ENCODE measurements around the gene GBX1.
A peak's percentile ranks its signal among the peaks of the same experiment; 100 is the strongest.

The GBX1 gene

DNA sequence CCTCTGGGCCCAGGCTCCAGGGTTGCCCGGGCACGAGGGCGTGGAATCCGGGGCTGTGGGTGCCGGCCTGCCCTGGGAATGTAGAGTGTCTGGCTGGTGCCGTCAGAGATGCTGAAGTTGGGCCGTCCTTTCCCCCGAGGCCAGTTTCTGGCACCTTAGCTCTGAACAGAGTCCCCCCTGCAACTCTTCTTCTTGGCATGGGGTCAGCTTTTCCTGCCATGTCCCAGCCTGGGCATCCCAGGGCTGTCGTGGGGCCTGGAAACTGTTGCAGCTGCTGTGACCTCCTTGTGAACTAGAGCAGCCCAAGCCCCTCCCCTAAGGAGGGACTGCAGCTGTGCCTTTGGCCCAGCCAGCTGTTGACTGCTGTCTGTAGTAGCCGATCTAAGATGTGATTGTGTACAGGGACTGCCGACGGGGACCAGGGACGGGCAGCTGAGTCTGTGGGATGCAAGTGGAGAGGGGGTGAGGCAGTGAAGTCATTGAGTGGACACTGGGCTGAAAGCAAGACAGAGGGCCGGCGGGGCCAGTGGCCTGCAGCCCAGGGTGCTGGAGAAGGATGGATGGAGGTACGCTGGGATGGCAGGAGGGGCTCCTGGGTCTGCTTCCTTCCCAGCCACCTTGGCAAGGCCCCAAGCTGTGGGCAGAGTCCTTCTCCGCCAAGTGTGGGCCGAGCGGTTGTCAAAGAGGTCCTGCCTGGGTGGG is 35.8 kb downstream of the GBX1 start:
- intact Hi-C loops (cut with DNase I): no loop called here
- peak; percentile 37 to 97 (median 66) for DNase-seq

DNA sequence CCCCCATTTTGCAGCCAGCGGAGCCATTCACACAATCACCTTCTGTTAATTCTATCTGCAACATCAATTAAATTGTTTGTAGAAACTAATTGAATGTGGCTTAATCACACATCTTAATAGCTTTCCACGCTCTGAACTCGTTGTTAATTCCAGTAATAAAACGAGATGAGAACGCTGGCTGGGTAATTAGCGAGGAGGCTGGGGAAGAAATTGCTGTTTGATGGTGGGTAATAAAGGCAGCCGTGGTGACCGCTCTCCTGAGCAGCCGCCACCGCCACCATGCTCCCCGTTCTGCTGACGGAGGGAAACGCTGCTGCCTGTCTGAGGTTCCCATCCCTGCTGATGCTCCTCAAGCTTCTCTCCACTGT is 36.3 kb downstream of the GBX1 start:
- DNase-seq: peak in 1 of 10 donors; percentile 9
- intact Hi-C loops (cut with DNase I): no loop called here

DNA sequence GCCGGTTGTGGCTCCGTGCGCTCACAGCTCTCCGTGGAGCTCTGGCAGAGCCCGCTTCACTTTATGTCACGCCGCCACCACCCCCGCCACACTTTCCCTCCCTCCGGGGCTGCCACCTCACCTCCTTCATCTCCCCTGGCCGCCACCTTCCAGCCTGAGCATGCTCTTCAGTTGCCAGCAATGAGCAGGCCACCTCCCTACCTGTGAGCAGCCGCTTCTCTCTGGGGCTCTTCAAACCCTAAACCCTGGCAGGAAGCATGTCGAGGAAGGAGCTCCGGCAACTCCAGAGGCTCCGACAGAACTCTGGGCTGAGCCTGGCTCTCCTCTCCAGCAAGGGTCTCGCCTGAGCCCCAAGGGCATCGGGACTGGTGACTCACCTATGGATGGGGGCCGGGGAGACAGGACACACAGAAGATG is 36.7 kb downstream of the GBX1 start:
- intact Hi-C loops (cut with DNase I): no loop called here
- peak in 2 of 10 donors; percentile 80 to 82 for DNase-seq

DNA sequence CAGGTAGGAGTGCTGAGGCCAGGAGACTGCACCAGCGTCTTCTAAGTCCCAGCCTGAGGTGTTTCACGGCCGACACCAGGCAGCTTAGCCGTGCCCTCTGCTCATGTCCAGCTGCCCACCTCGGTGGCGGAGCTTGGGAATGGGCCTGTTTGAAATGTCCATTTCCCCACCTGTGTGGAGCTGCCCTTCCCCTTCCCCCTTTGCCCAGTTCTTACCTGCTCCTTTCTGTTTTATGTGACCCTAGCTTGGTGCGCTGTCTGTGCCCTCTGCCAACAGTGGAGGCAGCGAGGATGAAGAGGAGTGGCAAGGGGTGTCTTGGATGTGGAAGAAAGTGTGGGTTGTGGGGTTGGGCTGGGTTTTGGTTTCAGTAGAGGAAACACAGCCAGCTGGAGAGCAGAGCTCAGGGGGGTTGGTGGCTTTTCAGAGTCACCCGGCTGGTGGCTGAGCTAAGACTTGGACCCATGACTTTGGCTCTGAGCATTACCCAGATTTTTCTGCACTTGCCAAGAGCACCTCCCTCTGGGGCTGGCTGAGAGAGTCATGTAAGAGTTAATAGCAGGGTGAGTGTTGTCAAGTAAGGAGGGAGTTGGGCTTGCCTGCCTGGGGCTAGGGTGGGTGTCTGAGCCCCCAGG is 37.4 kb downstream of the GBX1 start:
- intact Hi-C loops (cut with DNase I): loop anchor here (10.0 kb wide), 1 partner anchor 175 kb away; no protein-coding TSS in a partner anchor
- peak in 2 of 10 donors; percentile 32 to 61 for DNase-seq

DNA sequence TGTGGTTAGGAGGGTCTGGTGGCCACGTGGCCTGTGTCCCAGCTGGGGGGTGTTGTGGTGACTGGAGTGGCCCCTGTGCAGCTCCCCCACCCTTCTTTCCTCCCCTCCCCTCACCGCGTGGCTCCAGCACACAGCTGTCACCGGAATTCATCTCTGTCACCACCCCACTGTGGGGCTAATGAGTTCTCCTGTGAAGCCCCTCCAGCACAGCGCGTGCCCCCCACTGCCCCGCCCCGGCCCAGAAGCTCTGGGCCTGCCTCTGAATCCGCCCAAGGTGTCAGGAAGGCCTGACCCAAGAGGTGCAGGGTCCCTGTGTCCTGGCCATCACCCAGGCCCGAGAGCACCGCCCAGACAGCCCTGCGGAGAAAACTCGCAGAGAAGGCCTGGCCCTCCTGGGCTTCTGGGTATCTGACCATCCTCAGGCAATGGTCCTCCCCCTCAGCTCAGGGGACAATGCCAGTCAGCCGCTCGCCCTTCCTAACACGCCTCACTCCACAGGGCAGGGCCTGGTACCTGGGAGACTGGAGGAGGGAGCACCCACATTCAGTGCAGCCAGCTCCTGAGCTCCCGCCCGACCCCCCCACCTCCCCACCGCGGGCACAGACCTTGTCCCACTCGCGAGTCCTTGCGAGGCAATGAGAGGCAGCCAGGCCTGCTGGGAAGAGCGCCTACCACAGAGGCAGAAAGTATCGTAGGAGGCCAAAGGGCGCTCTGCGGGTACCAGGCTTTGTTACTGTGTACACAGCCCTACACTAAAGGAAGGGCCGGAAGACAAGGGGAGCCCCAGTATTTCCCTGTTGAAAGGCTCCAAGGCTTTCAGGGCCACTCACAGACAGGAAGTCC is 38.2 kb downstream of the GBX1 start:
- no peak for DNase-seq
- intact Hi-C loops (cut with DNase I): loop anchor here (10.0 kb wide), 1 partner anchor 175 kb away; no protein-coding TSS in a partner anchor

DNA sequence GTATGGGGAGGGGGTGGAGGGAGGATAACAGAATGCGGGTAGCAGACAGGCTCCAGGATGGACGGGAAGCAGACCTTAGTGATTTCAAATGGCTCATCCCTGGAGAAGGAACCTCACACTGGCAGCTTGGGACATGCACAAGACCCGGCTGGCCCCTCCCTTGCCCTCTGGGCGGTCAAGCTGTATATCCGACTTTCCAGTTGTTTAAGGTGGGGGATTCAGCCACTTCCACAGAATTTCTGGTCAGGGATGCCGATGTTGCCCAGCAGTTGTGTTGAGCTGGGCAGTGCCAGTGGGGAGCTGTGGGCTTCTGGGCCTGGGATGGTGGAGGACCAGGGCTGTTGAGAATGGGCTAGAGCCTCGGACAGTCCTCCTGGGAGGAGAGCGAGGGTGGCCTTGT is 38.8 kb downstream of the GBX1 start:
- intact Hi-C loops (cut with DNase I): loop anchor here (10.0 kb wide), 1 partner anchor 176 kb away; no protein-coding TSS in a partner anchor
- peak in 1 of 10 donors; percentile 59 for DNase-seq

DNA sequence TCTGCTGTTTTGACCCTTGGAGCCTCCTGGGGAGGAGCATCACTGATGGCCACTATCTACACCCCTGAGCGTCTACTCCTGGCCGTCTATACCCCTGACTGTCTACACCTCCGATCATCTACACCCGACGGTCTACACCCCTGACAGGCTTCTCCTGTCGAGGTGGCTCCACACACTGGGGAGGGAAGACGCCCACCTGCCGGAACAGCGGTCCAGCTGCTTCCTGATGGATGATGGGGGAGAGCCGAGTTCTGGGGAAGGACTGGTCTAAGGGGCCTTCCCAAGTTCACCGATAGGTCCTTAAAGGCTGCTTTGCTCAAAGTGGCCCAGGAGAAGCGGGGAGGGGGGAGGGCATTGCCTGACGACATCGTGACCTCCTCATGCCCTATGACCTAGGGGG is 39.4 kb downstream of the GBX1 start:
- intact Hi-C loops (cut with DNase I): loop anchor here (10.0 kb wide), 1 partner anchor 177 kb away; no protein-coding TSS in a partner anchor

DNA sequence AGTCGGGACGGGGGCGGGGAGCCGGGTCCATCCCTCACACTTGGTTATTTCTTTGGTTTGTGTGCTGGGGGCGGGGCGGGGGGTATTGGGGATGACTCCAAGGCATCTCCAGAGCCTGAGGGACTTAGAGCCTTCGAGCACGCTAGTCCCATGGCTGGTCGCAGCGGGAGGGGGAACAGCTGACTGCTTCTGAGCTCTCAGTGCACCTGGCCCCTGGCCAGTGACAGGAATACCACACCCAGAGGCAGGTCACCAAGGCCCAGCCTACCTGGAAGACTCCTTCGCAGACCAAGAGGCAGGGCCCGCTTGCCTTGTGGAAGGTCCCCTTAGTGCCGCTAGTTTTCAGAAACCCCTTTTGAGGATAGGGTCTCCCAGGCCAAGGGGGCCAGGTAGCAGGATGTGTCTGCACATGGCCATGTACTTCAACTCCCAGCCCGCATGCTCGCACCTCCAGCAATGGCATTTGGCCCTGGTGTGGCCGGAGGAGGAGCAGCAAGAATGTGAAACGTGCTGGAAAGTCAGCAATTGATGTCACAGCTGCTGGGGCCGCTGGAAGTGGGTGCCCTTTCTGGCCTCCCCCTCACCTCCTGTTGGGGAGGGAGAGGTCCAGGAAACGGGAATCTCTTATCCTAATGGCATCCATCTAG is 40.9 kb downstream of the GBX1 start:
- DNase-seq: peak in 1 of 10 donors; percentile 79
- intact Hi-C loops (cut with DNase I): loop anchor here (10.0 kb wide), 1 partner anchor 178 kb away; no protein-coding TSS in a partner anchor

More for the DNA sequence above, 39.4 kb downstream of the GBX1 start:
- peak in 2 of 10 donors; percentile 47 to 67 for DNase-seq

DNA sequence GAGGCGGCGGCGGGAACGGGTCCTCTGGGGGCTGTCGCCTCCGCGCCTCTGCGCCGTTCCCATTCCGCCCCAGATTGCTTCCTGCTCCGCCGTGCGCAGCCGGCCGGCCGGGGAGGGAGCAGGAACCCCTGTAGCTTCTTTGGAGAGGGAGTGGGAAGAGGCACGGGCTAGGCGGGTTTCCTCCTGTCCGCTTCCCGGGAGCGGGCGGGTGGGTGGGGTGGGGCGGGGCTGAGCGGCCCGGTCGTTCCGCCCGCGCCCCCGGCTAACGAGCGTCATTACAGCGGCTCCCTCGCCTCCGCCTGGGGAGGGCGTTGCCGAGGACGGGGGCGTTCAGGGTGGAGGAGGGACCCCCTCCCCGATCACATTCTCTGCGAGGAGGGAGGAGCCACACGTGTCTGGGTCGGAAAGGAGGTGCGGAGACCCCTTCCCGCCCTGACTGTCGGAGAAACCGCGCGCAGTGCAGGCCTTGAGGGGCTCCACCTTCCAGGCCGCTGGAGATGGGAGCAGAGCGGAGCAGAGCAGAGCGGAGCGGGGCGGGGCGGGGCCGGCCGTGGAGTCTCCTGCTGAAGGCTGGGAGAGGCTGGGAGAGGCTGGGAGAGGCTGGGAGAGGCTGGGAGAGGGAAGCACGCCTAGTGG is 41.5 kb downstream of the GBX1 start:
- DNase-seq: peak in 1 of 10 donors; percentile 83
- intact Hi-C loops (cut with DNase I): loop anchor here (10.0 kb wide), 1 partner anchor 179 kb away; no protein-coding TSS in a partner anchor

DNA sequence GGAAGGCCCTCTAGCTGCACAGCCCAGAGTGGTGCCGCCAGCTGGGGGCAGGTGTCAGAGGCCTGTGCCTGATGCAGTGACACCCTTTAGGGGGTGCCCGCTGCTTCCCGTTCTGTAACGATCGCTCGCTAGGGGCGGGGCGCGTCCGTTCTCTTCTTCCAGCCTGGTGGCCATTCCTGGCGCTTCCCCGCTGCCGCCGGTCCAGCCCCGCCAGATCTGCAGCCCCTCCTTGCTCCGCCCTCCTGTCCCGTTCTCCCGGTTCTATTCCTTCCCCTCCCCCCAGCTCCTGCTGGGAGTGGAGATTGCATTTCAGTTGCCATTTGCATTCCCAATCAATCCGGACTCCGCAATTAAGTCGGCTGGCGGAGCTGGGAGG is 42.0 kb downstream of the GBX1 start:
- intact Hi-C loops (cut with DNase I): loop anchor here (10.0 kb wide), 1 partner anchor 179 kb away; no protein-coding TSS in a partner anchor
- DNase-seq: no peak

DNA sequence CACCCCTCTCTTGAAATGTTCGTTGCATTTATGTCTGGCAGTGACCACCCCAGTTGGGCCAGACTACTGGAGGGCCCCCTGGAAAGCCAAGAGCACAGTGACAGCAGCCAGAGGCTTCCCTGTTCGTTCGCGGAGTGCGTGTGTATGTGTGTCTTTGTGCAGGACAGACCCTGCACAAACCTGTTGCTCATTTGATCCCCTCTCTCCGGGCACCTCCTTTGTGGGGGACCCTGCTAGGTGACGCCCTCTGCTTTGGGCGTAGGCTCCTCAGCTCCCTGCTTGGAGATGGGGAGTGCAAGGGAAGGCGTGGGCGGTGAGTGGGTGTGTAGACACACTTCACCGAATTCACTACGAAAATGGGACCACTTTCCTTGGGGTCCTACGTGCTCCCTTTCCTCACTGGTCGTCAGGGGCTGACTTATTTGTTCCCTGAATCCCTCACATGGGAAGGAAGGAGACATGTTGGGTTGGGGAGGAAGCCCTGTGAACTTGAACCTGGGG is 42.5 kb downstream of the GBX1 start:
- intact Hi-C loops (cut with DNase I): loop anchor here (1.0 to 10.0 kb wide), 4 partner anchors 43 to 180 kb away; partner anchors contain the start of genes FASTK, SMARCD3 and TMUB1
- no peak for DNase-seq

DNA sequence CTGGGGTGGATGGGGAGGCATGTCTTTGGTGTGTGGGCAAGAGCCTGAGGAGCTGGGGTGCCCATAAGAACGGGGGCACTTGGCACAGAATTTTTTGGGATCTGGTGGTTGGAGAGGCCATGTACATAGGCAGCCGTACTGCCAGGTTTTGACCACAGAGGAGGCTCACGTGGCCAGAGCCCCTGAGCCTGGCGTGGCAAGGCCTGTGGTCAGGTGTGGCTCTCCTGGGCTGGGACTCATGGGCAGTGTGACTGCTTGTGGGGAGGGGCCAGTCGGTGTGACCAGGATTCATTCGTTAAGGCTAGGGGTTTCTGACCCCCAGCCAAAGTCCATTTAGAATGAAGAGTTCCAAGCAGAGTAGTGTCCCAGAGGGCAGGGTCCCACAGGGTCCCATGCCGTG is 43.0 kb downstream of the GBX1 start:
- intact Hi-C loops (cut with DNase I): loop anchor here (1.0 to 10.0 kb wide), 4 partner anchors 42 to 180 kb away; partner anchors contain the start of genes FASTK, SMARCD3 and TMUB1

DNA sequence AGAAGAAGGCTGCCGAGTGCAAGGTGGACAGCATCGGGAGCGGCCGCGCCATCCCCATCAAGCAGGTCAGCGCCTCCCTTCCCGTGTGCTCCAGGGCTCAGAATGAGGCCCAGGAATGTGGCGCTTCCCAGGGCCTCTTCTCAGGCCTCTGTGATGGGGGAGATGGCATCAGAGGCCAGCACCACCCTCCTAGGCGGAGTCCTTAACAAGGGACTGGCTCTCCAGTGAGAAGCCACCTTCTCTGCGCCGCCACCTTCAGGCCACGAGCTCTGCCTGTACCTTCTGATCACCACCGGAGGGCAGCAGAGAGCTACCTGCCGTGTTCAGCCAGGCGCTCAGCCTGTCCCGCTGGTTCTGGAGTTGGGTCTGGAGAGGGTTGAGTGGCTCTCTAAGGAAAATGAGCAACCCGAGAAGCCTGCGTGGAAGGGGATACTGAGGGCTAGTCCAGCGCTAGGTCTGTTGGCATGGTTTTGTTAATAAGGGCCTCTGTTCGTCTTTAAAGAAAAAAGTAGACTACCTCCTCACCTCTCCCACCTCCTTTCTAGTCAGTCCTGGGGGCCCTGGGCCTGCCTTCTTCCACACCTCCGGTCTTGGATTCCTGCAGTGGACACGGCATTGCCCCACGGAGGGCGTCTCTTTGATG is 43.6 kb downstream of the GBX1 start:
- peak; percentile 78 to 98 (median 89) for DNase-seq
- intact Hi-C loops (cut with DNase I): loop anchor here (1.0 to 10.0 kb wide), 4 partner anchors 42 to 181 kb away; partner anchors contain the start of genes FASTK, SMARCD3 and TMUB1

More for the DNA sequence above, 43.0 kb downstream of the GBX1 start:
- DNase-seq: no peak

DNA sequence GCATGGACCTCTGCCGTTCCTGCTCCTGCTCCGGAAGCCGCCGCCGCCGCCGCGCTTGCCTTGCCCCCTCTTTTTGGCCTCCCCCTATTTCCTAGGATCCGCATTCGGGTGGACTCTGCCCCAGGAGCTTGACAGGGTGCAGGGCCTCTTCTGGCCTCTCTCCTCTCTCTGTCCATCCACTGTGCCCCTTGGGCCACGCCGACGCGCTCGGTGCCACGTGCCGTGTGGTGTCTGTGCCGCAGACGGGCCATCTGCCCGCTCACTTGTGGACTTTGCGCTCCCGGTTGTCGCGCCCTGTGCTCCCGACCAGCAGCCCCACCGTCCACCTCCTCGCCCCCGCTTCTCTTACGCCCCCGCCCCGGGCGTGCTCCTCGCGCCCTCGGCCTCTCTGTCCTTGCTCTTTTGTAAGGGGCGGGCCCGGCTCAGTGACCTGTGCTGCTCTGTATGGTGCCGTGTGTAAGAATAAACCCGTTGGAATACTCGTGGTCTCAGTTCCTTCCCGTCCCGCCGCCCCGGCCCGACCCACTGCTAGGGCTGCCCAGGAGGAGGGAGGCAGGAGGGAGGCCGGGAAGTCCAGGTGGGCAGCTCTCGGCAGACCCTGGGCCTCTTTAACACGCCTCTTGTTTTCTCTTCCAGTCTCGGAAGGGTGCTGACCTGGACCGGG is 44.2 kb downstream of the GBX1 start:
- no peak for DNase-seq
- intact Hi-C loops (cut with DNase I): loop anchor here (5.0 to 10.0 kb wide), 3 partner anchors 41 to 182 kb away; partner anchors contain the start of genes FASTK, SMARCD3 and TMUB1

DNA sequence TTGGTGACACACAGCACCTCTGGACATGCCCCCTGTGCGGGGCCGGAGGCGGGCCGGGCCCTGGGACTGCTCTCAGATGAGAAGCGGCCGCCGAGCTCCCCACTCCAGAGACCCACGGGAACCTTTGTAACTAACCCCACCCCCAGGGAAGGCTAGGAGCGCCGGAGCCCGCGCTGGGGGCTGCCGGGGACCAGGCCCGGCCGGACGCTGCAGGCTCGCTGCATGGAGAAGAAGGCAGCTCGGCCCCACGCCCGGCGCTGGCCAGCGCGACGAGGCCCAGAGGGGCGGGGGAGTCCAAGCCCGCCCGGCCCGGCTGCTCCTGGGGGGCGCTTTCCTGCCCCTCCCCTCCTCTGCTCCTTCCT is 44.7 kb downstream of the GBX1 start:
- DNase-seq: no peak

DNA sequence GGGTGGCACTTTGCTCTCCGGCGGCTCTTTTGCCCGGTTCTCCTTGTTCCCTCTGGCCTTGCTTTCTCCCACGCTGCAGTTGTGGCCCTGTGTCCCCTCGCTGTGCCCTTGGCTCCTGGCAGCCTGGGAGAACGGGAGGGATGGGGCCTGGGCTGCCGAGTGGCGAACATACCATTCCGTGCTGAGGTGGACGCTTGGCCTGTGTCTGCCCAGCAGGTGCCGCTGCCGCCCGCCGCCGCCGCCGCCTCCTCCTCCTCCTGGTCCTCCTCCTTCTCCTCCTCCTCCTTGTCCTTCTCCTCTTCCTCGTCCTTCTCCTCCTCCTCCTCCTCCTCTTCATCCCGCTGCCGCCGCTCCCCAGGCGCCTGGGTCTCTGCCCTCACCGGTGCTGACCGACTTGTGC is 45.2 kb downstream of the GBX1 start:
- DNase-seq: peak in 4 of 10 donors; percentile 48 to 92 (median 72)
- intact Hi-C loops (cut with DNase I): loop anchor here (5.0 to 10.0 kb wide), 3 partner anchors 40 to 183 kb away; partner anchors contain the start of genes FASTK, SMARCD3 and TMUB1

More for the DNA sequence above, 44.7 kb downstream of the GBX1 start:
- intact Hi-C loops (cut with DNase I): loop anchor here (5.0 to 10.0 kb wide), 3 partner anchors 40 to 182 kb away; partner anchors contain the start of genes FASTK, SMARCD3 and TMUB1

DNA sequence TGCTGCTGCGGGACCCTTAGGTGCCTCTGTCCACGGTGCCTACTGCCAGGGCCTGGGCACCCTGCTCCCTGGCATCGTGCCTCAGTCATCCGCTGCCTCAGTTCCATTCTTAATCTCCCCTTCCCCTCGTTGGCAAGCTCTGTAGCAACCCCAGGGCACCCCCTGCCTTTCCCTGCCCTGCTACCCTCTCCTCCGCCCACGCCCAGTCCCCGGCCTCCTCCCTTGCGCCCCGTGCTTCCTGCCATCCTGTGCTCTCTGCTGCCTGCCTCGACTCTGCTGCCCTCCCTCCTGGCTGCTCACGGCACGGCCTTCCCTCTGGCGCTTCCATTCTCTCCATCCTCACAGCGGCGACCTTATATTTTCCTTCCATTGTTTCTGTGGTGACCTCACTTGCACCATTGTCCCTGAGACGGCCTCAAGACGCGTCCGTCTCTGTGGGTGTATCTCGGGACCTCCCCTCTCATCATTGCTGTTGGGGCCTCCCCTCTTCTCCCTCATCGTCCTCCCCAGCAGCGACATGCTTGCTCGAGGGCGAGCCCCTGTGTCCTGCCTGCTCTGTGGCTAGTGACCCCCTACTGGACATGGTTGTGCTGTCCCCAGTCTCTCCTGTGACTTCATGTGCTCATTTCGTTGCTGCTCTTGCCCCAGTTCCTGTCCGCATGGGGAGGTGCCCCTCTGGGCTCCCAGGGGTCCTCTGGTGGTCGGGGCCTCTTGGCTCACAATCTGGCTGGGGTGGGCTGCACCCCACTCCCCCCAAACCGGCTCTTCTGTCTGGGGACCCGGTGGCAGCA is 45.9 kb downstream of the GBX1 start:
- intact Hi-C loops (cut with DNase I): loop anchor here (5.0 to 10.0 kb wide), 3 partner anchors 39 to 183 kb away; partner anchors contain the start of genes FASTK, SMARCD3 and TMUB1
- DNase-seq: no peak
